Tibial nerve (tissue), 4 donors: ENCODE results near the gene DHRS7. TPM values are rescaled to one million over a fixed set of nuclear protein-coding genes. Genes with fewer than 3 reads are reported as not detected.
"Not testable (repeated sequence)": the region's sequence is repeated elsewhere in the genome, so short reads cannot be mapped to it uniquely, and the experiment has no call there.

Experiments
- DNase-seq, 2 donors: peaks; one replicate each; pipeline ENCODE4 v3.0.0-alpha.2; 2019; ENCODE audit warnings: low spot score in 2 of 2
- H3K27ac ChIP-seq, 4 donors: fragments of 200-600 bp; sonication (generic) in 3 of 4; one replicate each; pipeline ENCODE4 v1.5.1; 2017 to 2019; ENCODE audit warnings: mild to moderate bottlenecking in 1 of 4
- H3K27me3 ChIP-seq, 2 donors: fragments of 200-600 bp; sonication (generic) in 1 of 2; one replicate each; pipeline versions ENCODE4 v1.5.1 to v1.6.0; 2017 to 2019
- H3K36me3 ChIP-seq, 3 donors: fragments of 200-600 bp; sonication (generic); one replicate each; pipeline ENCODE4 v1.5.1; 2018 to 2019
- H3K4me1 ChIP-seq, 4 donors: fragments of 200-600 bp; sonication (generic) in 3 of 4; one replicate each; pipeline ENCODE4 v1.5.1; 2017 to 2019
- H3K4me3 ChIP-seq, 4 donors: fragments of 200-600 bp; sonication (generic) in 3 of 4; one replicate each; pipeline ENCODE4 v1.5.1; 2017 to 2019; ENCODE audit warnings: mild to moderate bottlenecking in 1 of 4, moderate library complexity in 1 of 4
- H3K9me3 ChIP-seq, 4 donors: fragments of 200-600 bp; sonication (generic) in 3 of 4; one replicate each; pipeline ENCODE4 v1.5.1; 2017 to 2019
- EP300 ChIP-seq, 2 donors: sonication (generic); formaldehyde crosslinking; IDR thresholded peaks; one replicate each; pipeline ENCODE4 v1.6.1; 2017; ENCODE audit warnings: antibody characterized with exemption in 2 of 2, mild to moderate bottlenecking in 1 of 2
- POLR2A ChIP-seq, 2 donors: fragments of 450-650 bp; IDR thresholded peaks; one replicate each; pipeline ENCODE4 v1.6.1; 2017; ENCODE audit warnings: antibody characterized with exemption in 2 of 2, mild to moderate bottlenecking in 2 of 2, moderate library complexity in 2 of 2
- WGBS, 2 donors: methylation state at CpG; one replicate each; pipeline ENCODE4 v1.1.5; 2018; 5-methylcytosine and 5-hydroxymethylcytosine counted together
- total RNA-seq, 4 donors: library from RNA; depleted of rRNA; stranded (reverse); fragments of >200 nt; gene quantifications; one replicate each; pipeline ENCODE4 v1.1.0, GENCODE V29; 2016
- TF ChIP-seq, protein P1 (sequence below), 5 experiments: fragments of 200-600 bp in 3 of 5; fragments of 450-650 bp in 2 of 5; sonication (generic) in 3 of 5; IDR thresholded peaks; one replicate each; pipeline ENCODE4 v1.5.1; 2016 to 2019; ENCODE audit warnings: antibody characterized with exemption in 5 of 5, mild to moderate bottlenecking in 3 of 5, moderate library complexity in 2 of 5

The DHRS7 gene
- total RNA-seq, 4 donors from 2014 or later, result 77.1 to 126 (median 85.6) TPM

GRCh38 chr14:60111732-60112131, 53.5 kb downstream of the DHRS7 start:
- Histone ChIP-seq H3K36me3 (peaks cover 0 to 40% (median 6%) of the 10 kb centered on the region in 3 donors), H3K4me1 (peaks cover 0 to 20% (median 0%) of the 10 kb centered on the region in 4 donors), H3K27ac (no peak overlapping the region), H3K9me3 (no peaks in the 10 kb centered on the region), H3K27me3 (no peaks in the 10 kb centered on the region), H3K4me3 (no peak overlapping the region)
- 88% methylated on average over 2 of the region's 2 CpGs for WGBS, 2 donors
- DNase-seq, result no peak
- TF ChIP-seq EP300 (IDR thresholded peaks at IDR 0.05), result no peak
- TF ChIP-seq, protein P1, sequence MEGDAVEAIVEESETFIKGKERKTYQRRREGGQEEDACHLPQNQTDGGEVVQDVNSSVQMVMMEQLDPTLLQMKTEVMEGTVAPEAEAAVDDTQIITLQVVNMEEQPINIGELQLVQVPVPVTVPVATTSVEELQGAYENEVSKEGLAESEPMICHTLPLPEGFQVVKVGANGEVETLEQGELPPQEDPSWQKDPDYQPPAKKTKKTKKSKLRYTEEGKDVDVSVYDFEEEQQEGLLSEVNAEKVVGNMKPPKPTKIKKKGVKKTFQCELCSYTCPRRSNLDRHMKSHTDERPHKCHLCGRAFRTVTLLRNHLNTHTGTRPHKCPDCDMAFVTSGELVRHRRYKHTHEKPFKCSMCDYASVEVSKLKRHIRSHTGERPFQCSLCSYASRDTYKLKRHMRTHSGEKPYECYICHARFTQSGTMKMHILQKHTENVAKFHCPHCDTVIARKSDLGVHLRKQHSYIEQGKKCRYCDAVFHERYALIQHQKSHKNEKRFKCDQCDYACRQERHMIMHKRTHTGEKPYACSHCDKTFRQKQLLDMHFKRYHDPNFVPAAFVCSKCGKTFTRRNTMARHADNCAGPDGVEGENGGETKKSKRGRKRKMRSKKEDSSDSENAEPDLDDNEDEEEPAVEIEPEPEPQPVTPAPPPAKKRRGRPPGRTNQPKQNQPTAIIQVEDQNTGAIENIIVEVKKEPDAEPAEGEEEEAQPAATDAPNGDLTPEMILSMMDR (IDR thresholded peaks at IDR 0.05), result no peak
- TF ChIP-seq POLR2A (IDR thresholded peaks at IDR 0.05), result no peak

- H3K4me1 ChIP-seq, result peaks cover 0 to 32% (median 0%) of the 10 kb centered on the region in 4 donors
- DNase-seq, result no peak
- no peaks in the 10 kb centered on the region for H3K27me3 ChIP-seq
- 69 to 78% methylated on average over 4 of the region's 4 CpGs for WGBS, 2 donors
- H3K9me3 ChIP-seq, result no peaks in the 10 kb centered on the region
- peak overlapping the region in 1 of 4 donors; percentile 26 for H3K27ac ChIP-seq
- H3K4me3 ChIP-seq, result no peak overlapping the region
- TF ChIP-seq POLR2A (IDR thresholded peaks at IDR 0.05), result no peak
- TF ChIP-seq, protein P1 (IDR thresholded peaks at IDR 0.05), result no peak
- no peak for TF ChIP-seq EP300 (IDR thresholded peaks at IDR 0.05)
- peaks cover 0 to 22% (median 0%) of the 10 kb centered on the region in 3 donors for H3K36me3 ChIP-seq
Measured at GRCh38 chr14:60107477-60107876, 57.7 kb downstream of the DHRS7 start.

- WGBS, 2 donors, result 48 to 49% methylated on average over 2 of the region's 2 CpGs
- H3K27me3 ChIP-seq, result no peaks in the 10 kb centered on the region
- H3K36me3 ChIP-seq, result peaks cover 0 to 22% (median 0%) of the 10 kb centered on the region in 3 donors
- no peaks in the 10 kb centered on the region for H3K9me3 ChIP-seq
- no peak overlapping the region for H3K4me3 ChIP-seq
- H3K27ac ChIP-seq, result peak overlapping the region in 2 of 4 donors; percentile 26 to 40
- H3K4me1 ChIP-seq, result peaks cover 0 to 32% (median 0%) of the 10 kb centered on the region in 4 donors
- no peak for DNase-seq
- TF ChIP-seq POLR2A (IDR thresholded peaks at IDR 0.05) (no peak), EP300 (IDR thresholded peaks at IDR 0.05) (peak in 1 of 2 donors; percentile 20)
- TF ChIP-seq, protein P1 (IDR thresholded peaks at IDR 0.05), result no peak
Measured at GRCh38 chr14:60106339-60106738, 58.9 kb downstream of the DHRS7 start.

GRCh38 chr14:60102389-60102788, 62.8 kb downstream of the DHRS7 start:
- Histone ChIP-seq H3K4me3 (no peak overlapping the region), H3K9me3 (no peaks in the 10 kb centered on the region), H3K27me3 (no peaks in the 10 kb centered on the region), H3K36me3 (peaks cover 0 to 9% (median 0%) of the 10 kb centered on the region in 3 donors), H3K27ac (no peak overlapping the region), H3K4me1 (peaks cover 0 to 28% (median 0%) of the 10 kb centered on the region in 4 donors)
- 16 to 18% methylated on average over 2 of the region's 2 CpGs for WGBS, 2 donors
- no peak for TF ChIP-seq EP300 (IDR thresholded peaks at IDR 0.05)
- TF ChIP-seq, protein P1 (IDR thresholded peaks at IDR 0.05), result no peak
- no peak for TF ChIP-seq POLR2A (IDR thresholded peaks at IDR 0.05)
- no peak for DNase-seq

- H3K9me3 ChIP-seq, result no peaks in the 10 kb centered on the region
- WGBS, 2 donors, result 88 to 93% methylated on average over 1 of the region's 1 CpG
- H3K36me3 ChIP-seq, result peaks cover 0 to 13% (median 0%) of the 10 kb centered on the region in 3 donors
- no peaks in the 10 kb centered on the region for H3K27me3 ChIP-seq
- no peak overlapping the region for H3K4me3 ChIP-seq
- no peak for DNase-seq
- no peak for TF ChIP-seq EP300 (IDR thresholded peaks at IDR 0.05)
- TF ChIP-seq POLR2A (IDR thresholded peaks at IDR 0.05), result no peak
- TF ChIP-seq, protein P1 (IDR thresholded peaks at IDR 0.05), result no peak
- peaks cover 0 to 22% (median 0%) of the 10 kb centered on the region in 4 donors for H3K4me1 ChIP-seq
- no peak overlapping the region for H3K27ac ChIP-seq
Measured at GRCh38 chr14:60101786-60102185, 63.4 kb downstream of the DHRS7 start.

DNA sequence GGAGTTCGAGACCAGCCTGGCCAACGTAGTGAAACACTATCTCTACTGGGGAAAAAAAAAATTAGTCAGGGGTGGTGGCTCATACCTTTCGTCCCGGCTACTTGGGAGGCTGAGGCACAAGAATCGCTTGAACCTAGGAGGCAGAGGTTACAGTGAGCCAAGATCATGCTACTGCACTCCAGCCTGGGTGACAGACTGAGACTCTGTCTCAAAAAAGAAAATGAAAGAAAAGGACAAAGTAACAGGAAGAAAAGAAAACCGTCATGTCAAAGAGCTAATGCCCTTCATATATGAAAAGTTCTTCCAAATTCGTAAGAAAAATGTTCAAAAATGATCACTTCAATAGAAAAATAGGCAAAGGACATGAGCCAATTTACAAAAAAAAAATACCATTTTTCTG, 65.3 kb downstream of the DHRS7 start:
- 94 to 96% methylated on average over 7 of the region's 7 CpGs for WGBS, 2 donors
- peaks cover 0 to 31% (median 7%) of the 10 kb centered on the region in 4 donors for H3K4me1 ChIP-seq

More for the DNA sequence above, 65.3 kb downstream of the DHRS7 start:
- not testable (repeated sequence) for H3K4me3 ChIP-seq, H3K27me3 ChIP-seq, H3K9me3 ChIP-seq, DNase-seq, H3K27ac ChIP-seq
- H3K36me3 ChIP-seq, result peaks cover 0 to 13% (median 0%) of the 10 kb centered on the region in 3 donors
